Astrocyte of the spinal cord (primary cell): Measurements from ENCODE around the gene PDE7B.

Experiments used
- DNase-seq: peaks from one replicate; pipeline ENCODE4 v3.0.0; 2011; ENCODE audit warnings: low read depth, low spot score
- H3K4me3 ChIP-seq: 2 replicates; pipeline ENCODE4 v1.5.1; 2011; ENCODE audit warnings: low read depth, mild to moderate bottlenecking, low read length, moderate library complexity
- in situ Hi-C: cut with HindIII; loops from 2 replicates; pipeline ENCODE4 v1.10.0; 2017; ENCODE audit warnings: low sequenced_read_pairs
- TF ChIP-seq, protein P1 (sequence below): IDR thresholded peaks from 2 replicates; pipeline ENCODE4 v1.5.1; 2012; ENCODE audit warnings: low read depth, mild to moderate bottlenecking, low read length, inconsistent platforms

The PDE7B gene

DNA sequence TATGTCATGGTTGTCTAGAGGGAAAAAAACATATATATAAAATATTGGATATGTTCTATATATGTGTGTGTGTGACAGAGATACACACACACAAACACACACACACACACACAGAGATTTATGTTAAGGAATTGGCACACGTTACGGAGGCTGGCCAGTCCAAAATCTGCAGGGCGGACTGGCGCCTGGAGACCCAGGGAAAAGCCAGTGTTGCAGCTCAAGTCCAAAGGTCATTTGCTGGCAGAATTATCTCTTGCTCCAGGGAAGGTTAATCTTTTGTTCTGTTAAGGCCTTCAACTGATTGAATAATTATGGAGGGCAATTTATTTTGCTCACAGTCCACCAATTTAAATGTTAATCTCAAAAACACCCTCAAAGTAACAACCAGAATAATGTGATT lies 37.5 kb upstream of the PDE7B start:
- DNase-seq, result no peak
- TF ChIP-seq, protein P1, sequence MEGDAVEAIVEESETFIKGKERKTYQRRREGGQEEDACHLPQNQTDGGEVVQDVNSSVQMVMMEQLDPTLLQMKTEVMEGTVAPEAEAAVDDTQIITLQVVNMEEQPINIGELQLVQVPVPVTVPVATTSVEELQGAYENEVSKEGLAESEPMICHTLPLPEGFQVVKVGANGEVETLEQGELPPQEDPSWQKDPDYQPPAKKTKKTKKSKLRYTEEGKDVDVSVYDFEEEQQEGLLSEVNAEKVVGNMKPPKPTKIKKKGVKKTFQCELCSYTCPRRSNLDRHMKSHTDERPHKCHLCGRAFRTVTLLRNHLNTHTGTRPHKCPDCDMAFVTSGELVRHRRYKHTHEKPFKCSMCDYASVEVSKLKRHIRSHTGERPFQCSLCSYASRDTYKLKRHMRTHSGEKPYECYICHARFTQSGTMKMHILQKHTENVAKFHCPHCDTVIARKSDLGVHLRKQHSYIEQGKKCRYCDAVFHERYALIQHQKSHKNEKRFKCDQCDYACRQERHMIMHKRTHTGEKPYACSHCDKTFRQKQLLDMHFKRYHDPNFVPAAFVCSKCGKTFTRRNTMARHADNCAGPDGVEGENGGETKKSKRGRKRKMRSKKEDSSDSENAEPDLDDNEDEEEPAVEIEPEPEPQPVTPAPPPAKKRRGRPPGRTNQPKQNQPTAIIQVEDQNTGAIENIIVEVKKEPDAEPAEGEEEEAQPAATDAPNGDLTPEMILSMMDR, result no peak
- in situ Hi-C loops, result no loop called here
- H3K4me3 ChIP-seq, result no peak overlapping the region

DNA sequence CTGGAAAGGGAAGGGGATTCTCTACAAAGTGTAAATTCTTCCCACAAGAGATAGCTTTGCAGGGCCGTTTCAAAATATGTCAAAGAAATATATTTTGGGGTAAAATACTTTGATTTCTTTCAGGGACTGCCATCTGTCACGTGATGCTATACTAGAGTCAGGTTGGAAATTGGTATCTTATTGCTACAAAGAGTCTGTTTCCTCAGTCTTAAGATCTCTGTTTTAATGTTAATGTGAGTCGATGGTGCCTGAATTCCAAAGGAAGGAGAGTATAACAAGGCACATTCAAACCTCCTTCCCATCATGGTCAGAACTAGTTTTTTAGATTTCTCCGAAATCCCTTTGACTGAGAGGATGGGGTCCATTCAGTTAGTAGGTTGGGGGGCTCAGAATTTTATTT lies 36.3 kb upstream of the PDE7B start:
- no peak overlapping the region for H3K4me3 ChIP-seq
- in situ Hi-C loops, result no loop called here
- no peak for DNase-seq
- TF ChIP-seq, protein P1, result no peak

DNA sequence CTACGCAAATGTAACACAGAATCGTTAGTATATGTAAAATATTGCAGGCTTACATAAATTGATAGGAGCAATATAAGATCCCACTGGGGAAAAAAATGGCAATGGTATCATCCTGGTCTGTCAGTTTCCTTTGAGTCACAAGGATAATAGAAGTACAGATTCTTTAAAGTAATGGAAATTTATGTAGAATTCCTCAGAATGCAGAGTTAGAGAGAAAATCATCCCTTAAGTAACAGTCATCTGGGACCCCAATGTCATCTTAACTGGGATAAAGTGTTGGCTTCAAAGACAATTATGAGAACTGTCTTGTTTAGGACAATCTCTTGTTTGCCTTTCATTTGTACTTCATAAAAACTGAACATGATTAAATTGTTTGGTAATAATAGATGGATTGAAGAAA lies 34.5 kb upstream of the PDE7B start:
- TF ChIP-seq, protein P1, result no peak
- no peak for DNase-seq
- in situ Hi-C loops, result no loop called here
- H3K4me3 ChIP-seq, result no peak overlapping the region

DNA sequence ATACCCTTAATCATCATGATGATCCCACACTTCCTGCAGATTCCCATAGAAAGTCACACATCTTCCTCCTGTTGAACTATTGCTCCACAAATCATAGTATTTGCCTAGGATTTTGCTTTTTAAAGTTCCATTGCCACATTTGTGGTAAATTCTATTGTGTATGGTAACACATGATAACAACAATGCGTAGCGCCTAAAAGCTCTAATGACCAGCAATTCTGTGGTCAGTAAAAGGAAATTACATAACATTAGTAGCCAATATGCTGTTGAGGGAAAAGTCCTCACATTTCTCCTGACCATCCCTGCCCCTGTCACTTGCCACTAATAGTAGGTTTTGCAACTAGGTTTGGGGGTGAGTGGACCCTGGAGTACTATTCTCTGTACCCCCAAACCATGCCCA lies 31.8 kb upstream of the PDE7B start:
- in situ Hi-C loops, result no loop called here
- no peak overlapping the region for H3K4me3 ChIP-seq
- TF ChIP-seq, protein P1, result no peak
- no peak for DNase-seq

DNA sequence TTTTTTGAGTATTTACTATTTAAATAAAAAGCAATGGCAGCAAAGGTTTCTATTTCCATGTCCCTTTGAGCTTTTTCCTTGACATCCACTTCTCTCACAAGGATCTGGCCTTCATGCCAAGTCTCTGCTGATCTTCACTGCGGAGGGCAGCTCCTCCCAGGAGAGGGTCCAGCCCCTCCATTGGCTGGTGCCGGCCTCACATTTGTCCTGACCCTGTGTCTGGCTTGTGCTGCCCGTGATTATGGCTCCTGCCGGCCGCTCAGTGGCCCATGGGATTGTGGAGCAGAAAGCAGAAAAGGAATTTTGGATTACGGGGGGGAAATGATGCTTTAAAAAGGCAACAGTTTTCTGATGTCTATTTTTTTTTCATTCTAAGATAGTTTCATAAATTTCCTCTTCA lies 31.2 kb upstream of the PDE7B start:
- DNase-seq, result no peak
- TF ChIP-seq, protein P1, result no peak
- in situ Hi-C loops, result no loop called here
- H3K4me3 ChIP-seq, result no peak overlapping the region

DNA sequence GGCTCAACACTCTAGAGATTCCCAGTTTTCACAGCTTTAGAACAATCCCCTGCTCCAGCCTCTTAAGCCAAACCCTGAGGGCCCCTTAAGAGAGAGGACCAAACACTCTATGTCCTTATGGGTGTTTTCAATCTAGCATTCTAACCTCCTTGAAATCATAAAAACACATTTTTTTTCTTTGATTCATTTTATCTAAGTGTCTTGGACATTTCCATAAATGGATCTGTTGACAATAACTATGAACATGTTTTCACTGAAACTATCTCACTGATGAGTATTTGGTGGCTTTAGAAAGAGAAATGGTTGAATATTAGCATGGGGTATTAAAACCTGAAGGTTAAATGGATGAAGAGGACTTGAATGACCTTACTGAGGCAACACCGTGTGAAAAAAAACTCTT lies 27.6 kb upstream of the PDE7B start:
- DNase-seq, result no peak
- TF ChIP-seq, protein P1, result no peak
- in situ Hi-C loops, result no loop called here
- no peak overlapping the region for H3K4me3 ChIP-seq

DNA sequence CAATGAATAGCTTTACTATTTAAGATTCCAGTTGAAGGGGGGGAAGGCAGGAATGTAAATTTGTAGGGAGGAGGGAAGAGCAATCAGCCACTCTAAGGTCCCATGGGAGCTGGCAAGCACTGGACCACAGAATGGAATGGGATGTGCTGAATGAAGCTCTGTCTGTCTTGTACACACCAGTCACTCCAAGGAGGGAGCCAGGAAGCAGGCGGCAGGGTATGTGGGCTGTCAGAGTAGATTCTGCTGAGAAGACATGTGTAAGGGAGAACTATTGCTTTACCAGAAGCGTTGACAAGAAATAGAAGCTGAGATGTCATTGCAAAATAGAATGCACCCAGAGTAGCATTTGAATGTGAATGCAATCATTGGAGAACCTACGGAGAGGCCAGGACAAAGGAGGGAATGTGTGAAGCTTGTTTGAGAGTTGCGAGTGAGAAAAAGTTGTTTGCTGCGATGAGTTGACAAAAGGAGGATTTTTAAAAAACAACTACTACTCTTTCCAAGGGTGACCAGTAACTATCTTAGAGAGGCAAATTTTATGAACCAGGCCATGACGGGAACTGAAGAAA lies 25.2 kb upstream of the PDE7B start:
- no peak for DNase-seq
- in situ Hi-C loops, result no loop called here
- H3K4me3 ChIP-seq, result no peak overlapping the region
- TF ChIP-seq, protein P1, result no peak
